Osteoblast (primary cell): ENCODE data around the gene C14orf119. TPM values are rescaled to one million over a fixed set of nuclear protein-coding genes. Genes with fewer than 3 reads are reported as not detected.

Source experiments
- DNase-seq: peaks from one replicate; pipeline ENCODE4 v3.0.0; 2011; ENCODE audit warnings: low spot score, mixed read lengths; ENCODE audit not compliant: insufficient read length; ENCODE audit errors: missing footprints
- H2AFZ ChIP-seq: 2 replicates; pipeline ENCODE4 v1.6.0; 2011; ENCODE audit warnings: mild to moderate bottlenecking, low read length
- H3K27ac ChIP-seq: 2 replicates; pipeline ENCODE4 v1.5.1; 2011; ENCODE audit warnings: mild to moderate bottlenecking, low read depth, low read length, moderate library complexity
- H3K27me3 ChIP-seq: 2 replicates; pipeline ENCODE4 v1.6.0; 2012; ENCODE audit warnings: mild to moderate bottlenecking, control low read depth, inconsistent platforms, low read length, moderate library complexity; ENCODE audit not compliant: insufficient read depth
- H3K36me3 ChIP-seq: 2 replicates; pipeline ENCODE4 v1.5.1; 2011; ENCODE audit warnings: mild to moderate bottlenecking, low read length, control low read depth, moderate library complexity; ENCODE audit not compliant: insufficient read depth
- H3K4me1 ChIP-seq: 2 replicates; pipeline ENCODE4 v1.5.1; 2011; ENCODE audit warnings: mild to moderate bottlenecking, low read length, control low read depth, moderate library complexity; ENCODE audit not compliant: insufficient read depth
- H3K4me2 ChIP-seq: 2 replicates; pipeline ENCODE4 v1.6.0; 2011; ENCODE audit warnings: mild to moderate bottlenecking, low read length; ENCODE audit not compliant: insufficient read depth
- H3K4me3 ChIP-seq: fragments of 200-600 bp; sonication (generic); 3 replicates; pipeline ENCODE4 v1.5.1; 2012; ENCODE audit warnings: mild to moderate bottlenecking, low read length, inconsistent platforms; ENCODE audit not compliant: insufficient read depth
- H3K79me2 ChIP-seq: 2 replicates; pipeline ENCODE4 v1.6.0; 2012; ENCODE audit warnings: mild to moderate bottlenecking, low read length, control low read depth, inconsistent platforms; ENCODE audit not compliant: insufficient read depth
- H3K9me3 ChIP-seq: 2 replicates; pipeline ENCODE4 v1.5.1; 2011; ENCODE audit warnings: low read depth, low read length, control low read depth
- H4K20me1 ChIP-seq: 2 replicates; pipeline ENCODE4 v1.6.0; 2012; ENCODE audit warnings: mild to moderate bottlenecking, low read length, control low read depth; ENCODE audit not compliant: insufficient read depth
- total RNA-seq: library from RNA; depleted of rRNA; stranded (reverse); fragments of >200 nt; gene quantifications from 2 replicates; pipeline ENCODE4 v1.2.3, GENCODE V29; 2012
- TF ChIP-seq, protein P1 (sequence below): IDR thresholded peaks from 2 replicates; pipeline ENCODE4 v1.5.1; 2011; ENCODE audit warnings: mild to moderate bottlenecking, low read depth, low read length, moderate library complexity; ENCODE audit errors: extremely low read depth

Gene C14orf119
- total RNA-seq, 1 donor = 43.1 TPM

DNA sequence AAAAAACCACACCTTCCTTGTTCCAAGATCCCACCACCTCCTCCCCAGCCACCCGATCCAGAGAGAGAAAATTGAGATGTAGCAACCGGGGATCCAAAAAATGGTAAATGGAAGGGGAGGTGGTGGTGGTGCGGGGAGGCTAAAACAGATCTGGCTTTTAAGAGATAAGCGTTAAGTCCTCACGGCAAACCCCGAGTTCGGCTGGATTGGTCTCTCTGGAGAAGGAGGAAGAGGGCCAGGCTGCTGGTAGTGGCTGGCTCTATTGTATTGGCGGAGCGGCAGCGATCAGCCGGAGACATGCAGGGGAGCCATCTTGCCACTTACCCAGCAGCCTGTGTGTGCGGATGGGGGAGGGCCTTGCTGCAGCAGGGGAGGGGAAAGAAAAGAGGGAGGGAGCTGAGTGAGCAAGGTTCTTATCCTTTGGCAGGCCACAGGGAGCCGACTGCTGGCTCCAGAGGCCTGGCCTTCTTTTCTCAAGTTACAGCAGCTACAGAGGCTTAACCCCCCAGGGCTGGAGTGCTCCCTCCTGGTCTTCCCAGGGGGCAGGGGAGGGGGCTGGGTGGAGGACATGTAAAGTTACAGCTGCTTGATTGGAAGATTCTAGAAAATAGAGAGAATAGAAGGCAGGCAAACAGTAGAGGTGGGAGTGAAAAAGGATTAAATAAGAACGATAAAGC lies 23.9 kb upstream of the C14orf119 start:
- Histone ChIP-seq H3K27ac (peak overlapping the region; percentile 78), H3K4me2 (peak overlapping the region; percentile 98), H4K20me1 (peaks cover 34% of the 10 kb centered on the region), H3K79me2 (peaks cover 84% of the 10 kb centered on the region), H3K4me3 (peak overlapping the region; percentile 86), H3K4me1 (peaks cover 35% of the 10 kb centered on the region), H3K9me3 (no peaks in the 10 kb centered on the region), H2AFZ (peak overlapping the region; percentile 75), H3K36me3 (peaks cover 73% of the 10 kb centered on the region), H3K27me3 (no peaks in the 10 kb centered on the region)
- DNase-seq = peak; percentile 96
- TF ChIP-seq, protein P1, sequence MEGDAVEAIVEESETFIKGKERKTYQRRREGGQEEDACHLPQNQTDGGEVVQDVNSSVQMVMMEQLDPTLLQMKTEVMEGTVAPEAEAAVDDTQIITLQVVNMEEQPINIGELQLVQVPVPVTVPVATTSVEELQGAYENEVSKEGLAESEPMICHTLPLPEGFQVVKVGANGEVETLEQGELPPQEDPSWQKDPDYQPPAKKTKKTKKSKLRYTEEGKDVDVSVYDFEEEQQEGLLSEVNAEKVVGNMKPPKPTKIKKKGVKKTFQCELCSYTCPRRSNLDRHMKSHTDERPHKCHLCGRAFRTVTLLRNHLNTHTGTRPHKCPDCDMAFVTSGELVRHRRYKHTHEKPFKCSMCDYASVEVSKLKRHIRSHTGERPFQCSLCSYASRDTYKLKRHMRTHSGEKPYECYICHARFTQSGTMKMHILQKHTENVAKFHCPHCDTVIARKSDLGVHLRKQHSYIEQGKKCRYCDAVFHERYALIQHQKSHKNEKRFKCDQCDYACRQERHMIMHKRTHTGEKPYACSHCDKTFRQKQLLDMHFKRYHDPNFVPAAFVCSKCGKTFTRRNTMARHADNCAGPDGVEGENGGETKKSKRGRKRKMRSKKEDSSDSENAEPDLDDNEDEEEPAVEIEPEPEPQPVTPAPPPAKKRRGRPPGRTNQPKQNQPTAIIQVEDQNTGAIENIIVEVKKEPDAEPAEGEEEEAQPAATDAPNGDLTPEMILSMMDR = no peak

GRCh38 chr14:23071921-23072539 lies 23.3 kb upstream of the C14orf119 start:
- H3K79me2 ChIP-seq = peaks cover 83% of the 10 kb centered on the region
- peaks cover 72% of the 10 kb centered on the region for H3K36me3 ChIP-seq
- TF ChIP-seq, protein P1 = no peak
- no peak overlapping the region for H2AFZ ChIP-seq
- H3K4me3 ChIP-seq = peak overlapping the region; percentile 86
- H3K9me3 ChIP-seq = no peaks in the 10 kb centered on the region
- peak; percentile 22 for DNase-seq
- peak overlapping the region; percentile 98 for H3K4me2 ChIP-seq
- no peaks in the 10 kb centered on the region for H3K27me3 ChIP-seq
- peaks cover 39% of the 10 kb centered on the region for H3K4me1 ChIP-seq
- H3K27ac ChIP-seq = peak overlapping the region; percentile 78
- H4K20me1 ChIP-seq = peaks cover 31% of the 10 kb centered on the region

DNA sequence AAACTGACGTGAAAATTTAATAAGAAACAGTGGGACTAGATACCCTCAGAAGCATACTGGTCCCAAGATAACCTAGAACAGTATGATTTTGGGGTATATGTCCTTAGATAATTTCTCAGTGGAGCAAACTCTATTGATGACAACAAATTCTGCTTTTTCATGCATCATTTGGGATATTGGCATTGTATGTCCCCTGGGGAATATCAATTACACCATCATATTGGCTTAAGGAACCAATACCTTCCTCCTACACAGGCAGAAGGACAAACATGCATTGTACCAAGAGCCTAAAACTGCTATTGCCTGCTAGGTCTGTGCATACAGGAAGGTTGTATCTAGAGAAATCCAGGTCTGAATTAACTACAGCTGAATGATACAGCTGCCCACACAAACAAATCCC lies 20.4 kb upstream of the C14orf119 start:
- H3K36me3 ChIP-seq = peaks cover 64% of the 10 kb centered on the region
- no peak overlapping the region for H3K4me3 ChIP-seq
- H3K79me2 ChIP-seq = peaks cover 56% of the 10 kb centered on the region

More for the DNA sequence above, 20.4 kb upstream of the C14orf119 start:
- Histone ChIP-seq H3K4me1 (peaks cover 53% of the 10 kb centered on the region), H4K20me1 (peaks cover 9% of the 10 kb centered on the region), H3K27ac (no peak overlapping the region), H2AFZ (no peak overlapping the region), H3K4me2 (no peak overlapping the region), H3K9me3 (no peaks in the 10 kb centered on the region), H3K27me3 (no peaks in the 10 kb centered on the region)
- no peak for DNase-seq
- TF ChIP-seq, protein P1 = no peak
